Activated B cell treated with CpG ODN at 0.5 μM for 24 hours (primary cell): ENCODE data around the gene NHEJ1. TPM values are rescaled to one million over a fixed set of nuclear protein-coding genes. Genes with fewer than 3 reads are reported as not detected.
A peak's percentile ranks its signal among the peaks of the same experiment; 100 is the strongest.

ENCODE experiments used
- ATAC-seq: fragments of 200-7000 bp; cut with Tn5 transposase; one replicate; pipeline ENCODE4 v1.10.0; 2021; ENCODE audit warnings: low read depth, mild to moderate bottlenecking, moderate library complexity
- CTCF ChIA-PET: fragments of 350-600 bp; sonication (Branson Sonifier 250); formaldehyde crosslinking; loops from one replicate; lab custom pipeline; 2021; ENCODE audit warnings: antibody characterized with exemption; lab: Charles Lee
- POLR2A ChIA-PET: fragments of 350-600 bp; sonication (Branson Sonifier 250); formaldehyde crosslinking; loops from one replicate; lab custom pipeline; 2021; ENCODE audit warnings: antibody characterized with exemption; lab: Charles Lee
- DNase-seq: peaks from one replicate; pipeline ENCODE4 v3.0.0; 2022
- H3K27ac Mint-ChIP-seq: one replicate; pipeline ENCODE4 v1.8.0; 2020; ENCODE audit warnings: mixed read lengths
- H3K27me3 Mint-ChIP-seq: one replicate; pipeline ENCODE4 v1.8.0; 2021; ENCODE audit warnings: mixed read lengths
- H3K36me3 Mint-ChIP-seq: one replicate; pipeline ENCODE4 v1.8.0; 2021; ENCODE audit warnings: low read depth, mixed read lengths
- H3K4me1 Mint-ChIP-seq: one replicate; pipeline ENCODE4 v1.8.0; 2021; ENCODE audit warnings: mixed read lengths
- H3K4me3 Mint-ChIP-seq: one replicate; pipeline ENCODE4 v1.8.0; 2020; ENCODE audit warnings: mild to moderate bottlenecking, mixed read lengths
- H3K9me3 Mint-ChIP-seq: one replicate; pipeline ENCODE4 v1.8.0; 2020; ENCODE audit warnings: mixed read lengths
- CTCF ChIP-seq: fragments of 200-600 bp; IDR thresholded peaks from one replicate; pipeline ENCODE4 v1.8.0; 2022; ENCODE audit warnings: antibody characterized with exemption, mild to moderate bottlenecking
- intact Hi-C: fragments of 100-400 bp; cut with micrococcal nuclease; formaldehyde crosslinking; loops from one replicate; pipeline ENCODE4 v1.15.1; 2024
- total RNA-seq: library from RNA; stranded (reverse); gene quantifications from 2 replicates; pipeline ENCODE4 v1.2.3, GENCODE V29; 2022

NHEJ1 gene
- total RNA-seq: 19.1 and 25.0 TPM in 2 replicates

GRCh38 chr2:219160186-219161017 is at the start of gene NHEJ1:
Gene NHEJ1, minus strand, starts transcription at chr2:219160815. Its CDS starts 2,453 bp downstream, at chr2:219158362.
- H3K4me3 Mint-ChIP-seq: peak within 1 kb of the TSS; percentile 96
- H3K36me3 Mint-ChIP-seq: peaks cover 27% of the 10 kb centered on the region
- peak; percentile 96 for DNase-seq
- TF ChIP-seq CTCF: peak; percentile 42
- intact Hi-C loops: loop anchor here (1.0 to 5.0 kb wide), 17 partner anchors 11 to 449 kb away; partner anchors contain the start of genes ABCB6, ANKZF1, ATG9A and CNPPD1
- ATAC-seq: peak; percentile 87
- peak within 1 kb of the TSS; percentile 98 for H3K27ac Mint-ChIP-seq
- no peaks in the 10 kb centered on the region for H3K9me3 Mint-ChIP-seq
- no peaks in the 10 kb centered on the region for H3K27me3 Mint-ChIP-seq
- POLR2A ChIA-PET: interaction anchor here (0.6 to 2.6 kb wide), 15 partner anchors 15 to 381 kb away, joined by 3 to 11 read pairs (median 4); partner anchors contain the start of genes ABCB6, CNPPD1, DNPEP and ZFAND2B
- CTCF ChIA-PET: interaction anchor here (0.6 to 8.3 kb wide), 13 partner anchors 10 to 369 kb away, joined by 3 to 53 read pairs (median 6); partner anchors contain the start of genes CNPPD1, IHH and SLC23A3
- H3K4me1 Mint-ChIP-seq: peaks cover 16% of the 10 kb centered on the region

- Mint-ChIP-seq H3K27me3 (no peaks in the 10 kb centered on the region), H3K36me3 (peaks cover 33% of the 10 kb centered on the region), H3K27ac (no peak overlapping the region), H3K9me3 (no peaks in the 10 kb centered on the region), H3K4me1 (peaks cover 28% of the 10 kb centered on the region), H3K4me3 (no peak overlapping the region)
- intact Hi-C loops: no loop called here
- ATAC-seq: no peak
- no peak for TF ChIP-seq CTCF
- POLR2A ChIA-PET: interaction anchor here (1.2 to 5.3 kb wide), 2 partner anchors 9 to 33 kb away, joined by 3 to 98 read pairs; partner anchors contain the start of genes ABCB6, CNPPD1 and RETREG2
- DNase-seq: no peak
- CTCF ChIA-PET: interaction anchor here (1.1 to 2.5 kb wide), 2 partner anchors 8 to 38 kb away, joined by 5 to 8 read pairs; no protein-coding TSS in a partner anchor
Measured at GRCh38 chr2:219209236-219210195, 48.9 kb upstream of the NHEJ1 start.

- CTCF ChIA-PET: interaction anchor here (1.1 to 2.5 kb wide), 3 partner anchors 9 to 87 kb away, joined by 5 to 8 read pairs (median 6); no protein-coding TSS in a partner anchor
- ATAC-seq: no peak
- TF ChIP-seq CTCF: no peak
- H3K9me3 Mint-ChIP-seq: no peaks in the 10 kb centered on the region
- intact Hi-C loops: loop anchor here (2.0 kb wide), 5 partner anchors 37 to 639 kb away; partner anchors contain the start of genes CNOT9, GLB1L, STK16 and TTLL4
- peak overlapping the region; percentile 36 for H3K27ac Mint-ChIP-seq
- no peak for DNase-seq
- peaks cover 28% of the 10 kb centered on the region for H3K4me1 Mint-ChIP-seq
- H3K36me3 Mint-ChIP-seq: peaks cover 22% of the 10 kb centered on the region
- POLR2A ChIA-PET: interaction anchor here (0.6 to 5.3 kb wide), 10 partner anchors 11 to 71 kb away, joined by 3 to 98 read pairs (median 16); partner anchors contain the start of genes ABCB6, ANKZF1, ATG9A and CNPPD1
- peak overlapping the region; percentile 24 for H3K4me3 Mint-ChIP-seq
- no peaks in the 10 kb centered on the region for H3K27me3 Mint-ChIP-seq
Measured at GRCh38 chr2:219207884-219208740, 47.5 kb upstream of the NHEJ1 start.
